ENCODE results near the gene DTNB.

DTNB gene

GRCh38 chr2:25697559-25698341 lies 24.4 kb upstream of the DTNB start (continued):
- TF ChIP-seq PRDM1 (tag by site-specific recombination; IDR thresholded peaks at IDR 0.05): peak; percentile 51
- TF ChIP-seq ZNF175 (tag by site-specific recombination; IDR thresholded peaks at IDR 0.05): no peak
- no peak for TF ChIP-seq ZNF174 (tag by site-specific recombination; IDR thresholded peaks at IDR 0.05)

GRCh38 chr2:25692737-25693445 lies 19.5 kb upstream of the DTNB start:
- no peaks in the 10 kb centered on the region for H3K9me3 ChIP-seq (ENCODE audit: control insufficient read depth, insufficient read depth, low read depth, low read length)
- TF ChIP-seq ZNF843 (tag by site-specific recombination; IDR thresholded peaks at IDR 0.05) (no peak), ZNF664 (tag by site-specific recombination; IDR thresholded peaks at IDR 0.05) (no peak), OVOL3 (tag by site-specific recombination; IDR thresholded peaks at IDR 0.05) (no peak), GLI4 (tag by site-specific recombination; IDR thresholded peaks at IDR 0.05) (no peak), ZNF16 (tag by site-specific recombination; IDR thresholded peaks at IDR 0.05; ENCODE audit: low read depth) (no peak), ZNF571 (tag by site-specific recombination; IDR thresholded peaks at IDR 0.05) (no peak), ZNF175 (tag by site-specific recombination; IDR thresholded peaks at IDR 0.05) (no peak), ZNF354C (tag by site-specific recombination; IDR thresholded peaks at IDR 0.05; ENCODE audit: borderline replicate concordance, low read depth) (no peak), ZNF510 (tag by site-specific recombination; IDR thresholded peaks at IDR 0.05; ENCODE audit: insufficient replicate concordance) (no peak), ZNF692 (tag by site-specific recombination; IDR thresholded peaks at IDR 0.05) (no peak), ZBTB44 (tag by site-specific recombination; IDR thresholded peaks at IDR 0.05) (no peak), HOXC10 (CRISPR knock-in tag; IDR thresholded peaks at IDR 0.05) (no peak), ZNF18 (tag by site-specific recombination; IDR thresholded peaks at IDR 0.05) (no peak), ZNF701 (tag by site-specific recombination; IDR thresholded peaks at IDR 0.05) (no peak), ZNF777 (tag by site-specific recombination; IDR thresholded peaks at IDR 0.05; ENCODE audit: borderline replicate concordance) (no peak)
- peaks cover 4% of the 10 kb centered on the region; the same call in 1 of the 2 replicates for H3K4me1 ChIP-seq (ENCODE audit: control insufficient read depth, insufficient read depth, low read length)
- POLR2A ChIA-PET: no interaction called here
- H3K4me3 ChIP-seq (ENCODE audit: low read depth, low read length): no peak overlapping the region
- CTCF ChIA-PET: interaction anchor here (0.7 to 2.5 kb wide), 2 partner anchors 17 to 28 kb away, joined by 3 to 12 read pairs; no protein-coding TSS in a partner anchor
- H3K27ac ChIP-seq (ENCODE audit: extremely low read depth, low read depth, low read length): no peak overlapping the region
- H3K36me3 ChIP-seq (ENCODE audit: control insufficient read depth in 2 of 2, insufficient read depth in 1 of 2, low read length in 2 of 2): no peaks in the 10 kb centered on the region

- POLR2A ChIA-PET: interaction anchor here (1.4 kb wide), 1 partner anchor 19 kb away, joined by 4 read pairs; the partner anchor contains the start of gene DTNB
- Histone ChIP-seq H3K9me3 (ENCODE audit: control insufficient read depth, insufficient read depth, low read depth, low read length) (no peaks in the 10 kb centered on the region), H3K27ac (ENCODE audit: extremely low read depth, low read depth, low read length) (no peak overlapping the region), H3K36me3 (ENCODE audit: control insufficient read depth in 2 of 2, insufficient read depth in 1 of 2, low read length in 2 of 2) (no peaks in the 10 kb centered on the region), H3K4me1 (ENCODE audit: control insufficient read depth, insufficient read depth, low read length) (no peaks in the 10 kb centered on the region), H3K4me3 (ENCODE audit: low read depth, low read length) (no peak overlapping the region)
- CTCF ChIA-PET: interaction anchor here (0.6 to 8.3 kb wide), 6 partner anchors 8 to 165 kb away, joined by 3 to 54 read pairs (median 8); no protein-coding TSS in a partner anchor
- no peak for TF ChIP-seq ZNF324 (tag by site-specific recombination; IDR thresholded peaks at IDR 0.05)
- no peak for TF ChIP-seq ZNF561 (tag by site-specific recombination; IDR thresholded peaks at IDR 0.05; ENCODE audit: borderline replicate concordance)
- TF ChIP-seq ZNF121 (tag by site-specific recombination; IDR thresholded peaks at IDR 0.05): no peak
- no peak for TF ChIP-seq ZNF223 (tag by site-specific recombination; IDR thresholded peaks at IDR 0.05)
- TF ChIP-seq ZIC2 (tag by site-specific recombination; IDR thresholded peaks at IDR 0.05): no peak
- no peak for TF ChIP-seq ZNF10 (tag by site-specific recombination; IDR thresholded peaks at IDR 0.05)
- TF ChIP-seq MYNN (tag by site-specific recombination; IDR thresholded peaks at IDR 0.05; ENCODE audit: borderline replicate concordance): no peak
- TF ChIP-seq GFI1B (tag by site-specific recombination; IDR thresholded peaks at IDR 0.05): no peak
- no peak for TF ChIP-seq ZNF362 (tag by site-specific recombination; IDR thresholded peaks at IDR 0.05)
- TF ChIP-seq ZNF544 (tag by site-specific recombination; IDR thresholded peaks at IDR 0.05): no peak
- no peak for TF ChIP-seq ZNF16 (tag by site-specific recombination; IDR thresholded peaks at IDR 0.05; ENCODE audit: low read depth)
- TF ChIP-seq ZNF776 (tag by site-specific recombination; IDR thresholded peaks at IDR 0.05; ENCODE audit: borderline replicate concordance): no peak
Measured at GRCh38 chr2:25692143-25692542, 18.8 kb upstream of the DTNB start.
